ENCODE data around the gene ENPP4.
A peak's percentile ranks its signal among the peaks of the same experiment; 100 is the strongest.
"Not testable (repeated sequence)": the region's sequence is repeated elsewhere in the genome, so short reads cannot be mapped to it uniquely, and the experiment has no call there.

The ENPP4 gene

GRCh38 chr6:46129629-46130511 is at the start of gene ENPP4:
TSS of gene ENPP4 (plus strand) at chr6:46129989. CDS start at chr6:46139584, 9,595 bp downstream.
- peak; percentile 90 to 96 for DNase-seq

- DNase-seq, result no peak
These were observed 49.7 kb upstream of the ENPP4 start for GRCh38 chr6:46080111-46080510.

- DNase-seq, result not testable (repeated sequence)
These were observed 44.1 kb upstream of the ENPP4 start for GRCh38 chr6:46085688-46086087.

- DNase-seq, result peak; percentile 13 to 43
These were observed 39.4 kb upstream of the ENPP4 start for GRCh38 chr6:46090115-46091079.

- no peak for DNase-seq
These were observed 38.7 kb upstream of the ENPP4 start for GRCh38 chr6:46091080-46091478.

GRCh38 chr6:46095251-46095650 is 34.5 kb upstream of the ENPP4 start:
- DNase-seq, result no peak

GRCh38 chr6:46097366-46097765 is 32.4 kb upstream of the ENPP4 start:
- DNase-seq, result no peak

GRCh38 chr6:46098678-46099077 is 31.1 kb upstream of the ENPP4 start:
- DNase-seq, result peak in 1 of 2 experiments; percentile 13

GRCh38 chr6:46099952-46100351 is 29.8 kb upstream of the ENPP4 start:
- no peak for DNase-seq

GRCh38 chr6:46102123-46102522 is 27.7 kb upstream of the ENPP4 start:
- DNase-seq, result no peak

GRCh38 chr6:46103441-46104115 is 26.2 kb upstream of the ENPP4 start:
- no peak for DNase-seq

GRCh38 chr6:46104209-46104608 is 25.6 kb upstream of the ENPP4 start:
- no peak for DNase-seq

GRCh38 chr6:46105568-46105967 is 24.2 kb upstream of the ENPP4 start:
- no peak for DNase-seq

GRCh38 chr6:46113370-46113769 is 16.4 kb upstream of the ENPP4 start:
- no peak for DNase-seq

GRCh38 chr6:46115634-46116033 is 14.2 kb upstream of the ENPP4 start:
- DNase-seq, result no peak

GRCh38 chr6:46116289-46116688 is 13.5 kb upstream of the ENPP4 start:
- no peak for DNase-seq

GRCh38 chr6:46118157-46118556 is 11.6 kb upstream of the ENPP4 start:
- no peak for DNase-seq

GRCh38 chr6:46118836-46119235 is 11.0 kb upstream of the ENPP4 start:
- no peak for DNase-seq

- DNase-seq, result not testable (repeated sequence)
These were observed 10.1 kb upstream of the ENPP4 start for GRCh38 chr6:46119679-46120078.

GRCh38 chr6:46128476-46128875 is 1.3 kb upstream of the ENPP4 start:
- no peak for DNase-seq

- peak in 1 of 2 experiments; percentile 49 for DNase-seq
These were observed 529 bp upstream of the ENPP4 start for GRCh38 chr6:46129291-46129628.

- DNase-seq, result no peak
These were observed 877 bp downstream of the ENPP4 start for GRCh38 chr6:46130666-46131065.

- DNase-seq, result not testable (repeated sequence)
These were observed 1.5 kb downstream of the ENPP4 start for GRCh38 chr6:46131291-46131690.

Data from NCI-H524 (cell line).